Liver (tissue), 6 donors: Measurements from ENCODE around the gene TRMT11. TPM values are rescaled to one million over a fixed set of nuclear protein-coding genes. Genes with fewer than 3 reads are reported as not detected.

ENCODE experiments used
- JUND ChIP-seq, 2 donors: IDR thresholded peaks; 2 replicates each; pipeline ENCODE4 v1.6.1; 2016; ENCODE audit warnings: antibody characterized with exemption in 2 of 2
- NR2F2 ChIP-seq: IDR thresholded peaks from 2 replicates; pipeline ENCODE4 v1.6.1; 2016; ENCODE audit warnings: antibody characterized with exemption
- polyA plus RNA-seq, 2 donors: library from polyadenylated mRNA; stranded (reverse) in 1 of 2; unstranded in 1 of 2; fragments of 200-250 nt in 1 of 2; fragments of >200 nt in 1 of 2; fragmentation: Nextera tagmentation in 1 of 2; extraction: Ambion mirVana in 1 of 2; gene quantifications; one replicate each; pipeline versions ENCODE4 v1.2.1 to v1.2.3, GENCODE V29; 2013 to 2015
- small RNA-seq: library from RNA; depleted of rRNA; stranded (forward); fragments of <200 nt; gene quantifications from one replicate; pipeline ENCODE3, GENCODE V24; 2014
- total RNA-seq, 2 donors: library from RNA; depleted of rRNA; stranded (reverse); fragments of >200 nt; gene quantifications; one replicate each; pipeline ENCODE4 v1.2.3, GENCODE V29; 2014
- TF ChIP-seq, protein P1 (sequence below): IDR thresholded peaks from 2 replicates; pipeline ENCODE4 v1.6.1; 2016; ENCODE audit warnings: antibody characterized with exemption, mild to moderate bottlenecking
- donor health status: healthy.
- donor health status: healthy.
- donor health status: healthy.

TRMT11 gene
- total and polyA plus RNA-seq, 4 donors: 9.9 to 82.3 (median 17.2) TPM

DNA sequence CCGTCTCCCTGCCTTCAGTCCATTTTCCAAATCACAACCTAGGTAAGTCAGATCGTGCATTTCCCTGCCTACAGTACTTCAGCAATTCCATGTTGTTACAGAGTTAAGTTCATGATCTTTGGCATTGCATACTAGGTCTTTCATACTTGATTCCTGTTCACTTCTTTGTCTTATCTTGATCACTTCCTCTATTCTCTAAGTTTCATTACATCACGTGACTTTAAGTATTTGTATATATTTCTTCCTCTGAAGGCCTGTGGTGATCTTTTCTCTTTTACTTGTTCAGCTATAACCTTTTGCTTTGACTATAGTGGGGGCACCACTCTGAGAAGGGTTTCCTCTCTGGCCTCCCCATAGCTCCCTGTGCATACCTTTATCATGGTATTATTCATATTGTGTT lies 100.2 kb downstream of the TRMT11 start (continued):
- TF ChIP-seq, protein P1, sequence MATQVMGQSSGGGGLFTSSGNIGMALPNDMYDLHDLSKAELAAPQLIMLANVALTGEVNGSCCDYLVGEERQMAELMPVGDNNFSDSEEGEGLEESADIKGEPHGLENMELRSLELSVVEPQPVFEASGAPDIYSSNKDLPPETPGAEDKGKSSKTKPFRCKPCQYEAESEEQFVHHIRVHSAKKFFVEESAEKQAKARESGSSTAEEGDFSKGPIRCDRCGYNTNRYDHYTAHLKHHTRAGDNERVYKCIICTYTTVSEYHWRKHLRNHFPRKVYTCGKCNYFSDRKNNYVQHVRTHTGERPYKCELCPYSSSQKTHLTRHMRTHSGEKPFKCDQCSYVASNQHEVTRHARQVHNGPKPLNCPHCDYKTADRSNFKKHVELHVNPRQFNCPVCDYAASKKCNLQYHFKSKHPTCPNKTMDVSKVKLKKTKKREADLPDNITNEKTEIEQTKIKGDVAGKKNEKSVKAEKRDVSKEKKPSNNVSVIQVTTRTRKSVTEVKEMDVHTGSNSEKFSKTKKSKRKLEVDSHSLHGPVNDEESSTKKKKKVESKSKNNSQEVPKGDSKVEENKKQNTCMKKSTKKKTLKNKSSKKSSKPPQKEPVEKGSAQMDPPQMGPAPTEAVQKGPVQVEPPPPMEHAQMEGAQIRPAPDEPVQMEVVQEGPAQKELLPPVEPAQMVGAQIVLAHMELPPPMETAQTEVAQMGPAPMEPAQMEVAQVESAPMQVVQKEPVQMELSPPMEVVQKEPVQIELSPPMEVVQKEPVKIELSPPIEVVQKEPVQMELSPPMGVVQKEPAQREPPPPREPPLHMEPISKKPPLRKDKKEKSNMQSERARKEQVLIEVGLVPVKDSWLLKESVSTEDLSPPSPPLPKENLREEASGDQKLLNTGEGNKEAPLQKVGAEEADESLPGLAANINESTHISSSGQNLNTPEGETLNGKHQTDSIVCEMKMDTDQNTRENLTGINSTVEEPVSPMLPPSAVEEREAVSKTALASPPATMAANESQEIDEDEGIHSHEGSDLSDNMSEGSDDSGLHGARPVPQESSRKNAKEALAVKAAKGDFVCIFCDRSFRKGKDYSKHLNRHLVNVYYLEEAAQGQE: no peak
- TF ChIP-seq NR2F2: no peak
- no peak for TF ChIP-seq JUND (IDR thresholded peaks at IDR 0.05)

Small RNA genes lying within 50 kb of the gene (small RNA-seq; reads per million reads assigned to genes)
- not detected for gene RNA5SP216

Other genes starting within 250 kb of the TRMT11 start
- gene HEY2, start 236.9 kb upstream of the TRMT11 start, total RNA-seq: 1 to 10 TPM; 1.0 to 1.4 TPM
- gene HEY2, start 236.9 kb upstream of the TRMT11 start, polyA plus RNA-seq: 1 to 10 TPM; 1.4 to 2.0 TPM
- 10 to 100 TPM; 21.7 to 40.9 TPM for gene NCOA7, start 195.6 kb upstream of the TRMT11 start, total RNA-seq
- gene NCOA7, start 195.6 kb upstream of the TRMT11 start, polyA plus RNA-seq: 10 to 100 TPM in 1 of 2 donors, 1 to 10 TPM in 1; 8.6 to 13.4 TPM
- 10 to 100 TPM; 12.1 to 17.4 TPM for gene HINT3, start 29.8 kb upstream of the TRMT11 start, total RNA-seq
- gene HINT3, start 29.8 kb upstream of the TRMT11 start, polyA plus RNA-seq: 1 to 10 TPM; 5.6 to 9.2 TPM